ENCODE data around the gene LIN28B.

- TF ChIP-seq CTCF (IDR thresholded peaks at IDR 0.05) = no peak
- TF ChIP-seq EP300 (IDR thresholded peaks at IDR 0.05) = no peak
- TF ChIP-seq POLR2A (IDR thresholded peaks at IDR 0.05) = no peak
- no peak for TF ChIP-seq POLR2AphosphoS5 (IDR thresholded peaks at IDR 0.05)
Measured at GRCh38 chr6:104955927-104956730, 778 bp upstream of the LIN28B start.
